ENCODE measurements around the gene CFAP61. TPM values are rescaled to one million over a fixed set of nuclear protein-coding genes. Genes with fewer than 3 reads are reported as not detected.

CFAP61 gene
- total and polyA plus RNA-seq, 9 of the 15 experiments (the other 6 are each of a cell fraction or from before 2014, with no cell fraction given), result 0.11 TPM; not detected in 8

- TF ChIP-seq MGA (IDR thresholded peaks at IDR 0.05) (no peak), ZBED1 (IDR thresholded peaks at IDR 0.05) (no peak), RFX7 (CRISPR knock-in tag; IDR thresholded peaks at IDR 0.05) (no peak), CCNT2 (IDR thresholded peaks at IDR 0.05; ENCODE audit: borderline replicate concordance, extremely low read depth, insufficient read length, low read depth, low read length) (no peak), FOXO4 (CRISPR knock-in tag; IDR thresholded peaks at IDR 0.05) (no peak), NFE2 (IDR thresholded peaks at IDR 0.05; ENCODE audit: low read depth) (no peak), NCOA1 (IDR thresholded peaks at IDR 0.05; ENCODE audit: low read depth) (no peak), ESRRB (CRISPR knock-in tag; IDR thresholded peaks at IDR 0.05; ENCODE audit: borderline replicate concordance) (no peak), ZKSCAN3 (CRISPR knock-in tag; IDR thresholded peaks at IDR 0.05) (no peak), CHD4 (IDR thresholded peaks at IDR 0.05; ENCODE audit: insufficient read depth, insufficient replicate concordance, low read depth, low read length, poor library complexity, severe bottlenecking) (no peak)
Observed at GRCh38 chr20:20075032-20075431, 22.7 kb downstream of the CFAP61 start (continued).
